HG03457 (cell line): ENCODE data around the gene PADI4.

Experiments used
- ATAC-seq: cut with Tn5 transposase; IDR thresholded peaks from one replicate; pipeline ENCODE4 v1.9.1; 2021; ENCODE audit warnings: moderate number of reproducible peaks; ENCODE audit not compliant: unreplicated experiment

Gene PADI4

DNA sequence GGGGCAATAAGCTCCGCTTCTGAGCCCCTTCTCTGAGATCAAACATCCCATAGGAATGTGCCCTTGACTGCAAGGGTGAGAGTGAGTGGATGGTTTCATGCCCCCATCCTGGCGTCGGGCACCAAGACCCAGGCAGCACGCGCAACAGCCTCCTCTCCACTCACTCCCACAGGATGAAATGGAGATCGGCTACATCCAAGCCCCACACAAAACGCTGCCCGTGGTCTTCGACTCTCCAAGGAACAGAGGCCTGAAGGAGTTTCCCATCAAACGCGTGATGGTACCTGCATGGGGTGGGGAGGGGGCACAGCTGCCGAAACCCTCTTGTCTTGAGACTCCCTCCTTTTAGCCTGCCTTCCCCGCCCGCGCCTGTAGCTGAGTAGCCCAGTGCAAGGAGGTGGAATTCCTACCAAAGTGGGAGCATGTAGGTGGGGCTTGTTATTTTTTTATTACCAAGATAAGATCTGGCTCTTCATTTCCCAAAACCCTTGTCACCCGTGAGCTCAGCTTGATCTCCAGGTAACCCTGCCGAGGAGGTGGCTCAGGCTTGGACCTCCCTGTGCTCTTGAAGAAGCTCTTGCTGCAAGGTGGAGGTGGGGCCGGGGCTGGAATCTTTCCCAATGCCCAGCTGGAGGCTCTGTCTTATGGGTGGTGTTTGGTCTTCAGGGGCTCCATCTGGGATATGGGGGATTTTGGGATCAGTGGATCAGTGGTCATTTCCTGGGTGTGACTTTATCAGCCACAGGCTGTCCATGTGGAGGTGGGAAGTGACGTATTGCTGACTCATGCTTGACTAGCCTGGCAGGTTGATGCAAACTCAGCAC, 40.0 kb downstream of the PADI4 start:
- ATAC-seq = no peak

GRCh38 chr1:17348593-17349234, 40.7 kb downstream of the PADI4 start:
- no peak for ATAC-seq

DNA sequence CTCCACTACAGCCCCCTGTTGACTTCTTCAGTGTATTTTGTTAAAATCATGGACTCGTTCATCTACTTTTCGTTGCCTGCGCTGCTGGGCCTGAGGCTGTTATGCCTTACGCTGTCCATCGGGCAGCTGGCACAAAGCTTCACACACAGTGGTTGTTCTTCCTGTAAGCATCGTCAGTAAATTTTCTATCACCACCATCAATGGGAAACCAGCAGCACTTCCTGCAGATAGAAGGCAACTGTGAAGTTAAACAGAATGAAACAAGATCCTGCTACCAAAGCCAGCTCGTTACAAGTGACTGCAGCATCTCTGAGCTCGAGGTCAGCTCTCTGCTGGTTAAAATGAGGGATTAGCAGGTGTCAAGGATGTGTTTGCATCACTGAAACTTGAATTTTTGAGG, 42.1 kb downstream of the PADI4 start:
- ATAC-seq = no peak

GRCh38 chr1:17350928-17351446, 43.0 kb downstream of the PADI4 start:
- no peak for ATAC-seq

DNA sequence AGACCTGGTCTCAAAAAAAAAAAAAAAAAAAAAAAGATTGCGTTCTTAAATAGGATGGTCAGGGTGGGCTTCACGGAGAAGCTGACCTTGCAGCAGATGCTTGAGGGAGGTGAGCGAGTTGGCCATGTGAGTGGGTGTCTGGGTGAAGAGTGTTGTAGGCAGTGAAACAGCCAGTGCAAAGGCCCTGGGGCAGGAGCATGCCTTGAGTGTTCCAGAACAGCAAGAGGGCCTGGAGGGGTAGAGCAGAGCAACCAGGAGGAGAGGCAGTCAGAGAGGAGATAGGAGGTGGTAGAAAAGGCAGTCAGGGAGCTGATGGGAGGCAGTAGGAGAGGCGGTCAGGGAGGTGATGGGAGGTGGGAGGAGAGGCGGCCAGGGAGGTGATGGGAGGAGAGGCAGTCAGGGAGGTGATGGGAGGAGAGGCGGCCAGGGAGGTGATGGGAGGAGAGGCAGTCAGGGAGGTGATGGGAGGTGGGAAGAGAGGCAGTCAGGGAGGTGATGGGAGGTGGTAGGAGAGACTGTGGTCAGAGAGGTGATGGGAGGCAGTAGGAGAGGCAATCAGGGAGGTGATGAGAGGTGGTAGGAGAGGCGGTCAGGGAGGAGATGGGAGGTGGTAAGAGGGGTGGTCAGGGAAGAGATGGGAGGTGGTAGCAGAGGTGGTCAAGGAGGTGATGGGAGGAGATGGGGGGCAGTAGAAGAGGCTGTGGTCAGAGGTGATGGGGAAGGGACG, 43.8 kb downstream of the PADI4 start:
- no peak for ATAC-seq

- ATAC-seq = no peak
Observed at GRCh38 chr1:17352419-17352909, 44.5 kb downstream of the PADI4 start.

DNA sequence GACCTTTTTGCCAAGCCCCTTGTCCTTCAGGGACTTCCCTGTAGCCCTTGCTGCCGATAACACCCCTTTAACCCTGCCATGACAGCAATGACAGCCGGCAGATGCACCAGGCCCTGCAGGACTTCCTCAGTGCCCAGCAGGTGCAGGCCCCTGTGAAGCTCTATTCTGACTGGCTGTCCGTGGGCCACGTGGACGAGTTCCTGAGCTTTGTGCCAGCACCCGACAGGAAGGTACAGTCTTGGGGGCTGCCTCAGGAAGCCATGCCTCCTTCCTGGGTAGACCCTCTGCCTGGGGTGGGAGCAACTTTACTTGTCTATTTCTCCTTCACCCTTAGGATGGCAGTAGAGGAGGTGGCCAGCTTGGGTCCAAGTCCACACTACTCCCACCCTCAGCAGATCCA, 47.9 kb downstream of the PADI4 start:
- no peak for ATAC-seq

- no peak for ATAC-seq
Observed at GRCh38 chr1:17356387-17357026, 48.5 kb downstream of the PADI4 start.

- ATAC-seq = no peak
Observed at GRCh38 chr1:17358557-17358956, 50.6 kb downstream of the PADI4 start.

DNA sequence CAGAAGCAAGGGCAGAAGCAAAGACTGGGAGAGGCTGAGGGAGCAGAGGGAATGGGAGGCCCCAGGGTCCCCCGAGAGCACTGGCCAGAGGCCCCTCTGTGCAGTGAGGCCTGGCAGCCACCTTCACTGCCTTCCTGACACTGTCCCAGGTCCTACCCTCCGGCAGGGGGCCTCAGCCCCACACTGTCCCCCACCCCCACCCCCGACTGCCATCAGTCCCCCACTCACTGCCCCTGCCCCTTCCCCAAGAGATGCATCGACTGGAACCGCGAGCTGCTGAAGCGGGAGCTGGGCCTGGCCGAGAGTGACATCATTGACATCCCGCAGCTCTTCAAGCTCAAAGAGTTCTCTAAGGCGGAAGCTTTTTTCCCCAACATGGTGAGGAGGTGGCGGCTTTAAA, 51.0 kb downstream of the PADI4 start:
- no peak for ATAC-seq

DNA sequence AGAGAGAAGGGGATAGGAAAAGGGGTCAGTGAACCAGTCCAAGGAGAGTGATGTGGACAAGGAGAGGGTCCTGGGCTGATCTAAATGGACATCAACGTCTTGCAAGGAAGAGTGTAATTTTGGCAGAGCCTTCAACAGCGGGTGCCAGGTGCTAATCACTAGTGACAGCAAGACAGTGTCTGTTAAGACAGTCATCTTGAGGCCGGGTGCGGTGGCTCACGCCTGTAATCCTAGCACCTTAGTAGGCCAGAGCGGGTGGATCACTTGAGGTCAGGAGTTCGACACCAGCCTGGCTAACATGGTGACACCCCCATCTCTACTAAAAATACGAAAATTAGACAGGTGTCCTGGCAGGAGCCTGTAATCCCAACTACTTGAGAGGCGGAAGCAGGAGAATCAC, 51.8 kb downstream of the PADI4 start:
- ATAC-seq = no peak

GRCh38 chr1:17360272-17360956, 52.4 kb downstream of the PADI4 start:
- ATAC-seq = no peak

DNA sequence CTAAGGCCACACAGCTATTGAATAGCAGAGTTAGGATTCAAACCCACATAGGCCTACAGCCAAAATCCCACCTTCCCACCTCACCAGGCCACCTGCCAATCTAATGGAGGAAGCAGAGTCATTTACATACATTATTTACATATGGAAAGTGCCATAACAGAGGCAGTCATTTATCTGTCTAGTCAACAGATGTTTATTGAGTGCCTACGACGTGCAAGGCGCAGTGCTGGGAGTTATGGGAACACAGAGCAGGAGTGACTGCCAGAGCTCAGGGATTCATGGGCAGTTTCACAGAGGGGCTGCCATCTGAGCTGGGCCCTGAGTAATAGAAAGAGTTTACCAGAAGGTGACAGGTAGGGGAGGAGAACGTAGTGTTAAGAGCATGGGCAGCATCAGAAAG, 53.7 kb downstream of the PADI4 start:
- ATAC-seq = no peak

DNA sequence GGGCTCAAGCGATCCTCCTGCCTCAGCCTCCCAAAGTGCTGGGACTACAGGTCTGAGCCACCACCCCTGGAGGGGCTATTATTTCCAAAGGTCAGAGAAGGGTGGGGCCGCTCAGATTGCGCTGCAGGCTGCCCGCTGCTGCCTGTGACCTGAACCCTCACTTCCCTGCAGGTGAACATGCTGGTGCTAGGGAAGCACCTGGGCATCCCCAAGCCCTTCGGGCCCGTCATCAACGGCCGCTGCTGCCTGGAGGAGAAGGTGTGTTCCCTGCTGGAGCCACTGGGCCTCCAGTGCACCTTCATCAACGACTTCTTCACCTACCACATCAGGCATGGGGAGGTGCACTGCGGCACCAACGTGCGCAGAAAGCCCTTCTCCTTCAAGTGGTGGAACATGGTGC, 55.4 kb downstream of the PADI4 start:
- ATAC-seq = no peak

GRCh38 chr1:17363771-17364170, 55.8 kb downstream of the PADI4 start:
- ATAC-seq = no peak

- ATAC-seq = no peak
Observed at GRCh38 chr1:17365293-17365692, 57.3 kb downstream of the PADI4 start.

GRCh38 chr1:17369466-17369865, 61.5 kb downstream of the PADI4 start:
- no peak for ATAC-seq

DNA sequence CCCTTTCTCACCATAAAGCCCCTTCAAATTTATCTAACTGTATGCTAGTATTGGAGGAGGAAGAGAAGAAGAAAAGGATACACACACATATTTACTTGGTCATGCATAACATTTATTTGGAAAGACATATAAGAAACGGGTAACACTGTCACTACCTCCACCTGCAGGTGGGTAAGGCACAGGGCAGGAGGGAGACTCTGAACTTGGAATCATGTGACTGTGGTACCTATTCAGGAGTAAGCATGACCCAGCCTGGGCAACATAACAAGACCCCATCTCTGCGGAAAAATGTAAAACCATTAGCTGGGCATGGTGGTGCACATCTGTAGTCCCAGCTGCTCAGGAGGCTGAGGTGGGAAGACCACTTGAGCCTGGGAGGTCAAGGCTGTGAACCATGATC, 62.6 kb downstream of the PADI4 start:
- no peak for ATAC-seq

DNA sequence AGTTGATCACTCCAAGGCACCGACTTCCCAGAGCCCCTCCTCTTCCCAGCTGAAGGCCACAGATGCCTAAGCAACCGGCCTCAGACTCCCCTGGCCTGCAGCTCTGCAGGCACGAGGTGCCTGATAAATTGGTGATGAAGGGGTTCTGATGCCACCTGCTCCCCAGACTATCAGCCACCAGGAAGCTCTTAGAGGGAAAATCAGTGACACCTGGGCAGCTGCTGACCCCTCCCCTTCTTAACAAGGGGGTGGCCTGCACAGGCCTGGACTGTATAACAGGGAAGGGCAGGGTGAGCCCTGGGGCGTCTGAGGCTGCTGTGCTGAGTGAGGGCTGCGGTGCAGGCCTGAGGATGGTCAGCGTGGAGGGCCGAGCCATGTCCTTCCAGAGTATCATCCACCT, 63.9 kb downstream of the PADI4 start, which contains the start of gene PADI6:
Gene PADI6 (plus strand): TSS at position 301 of the 400 bp plus-strand sequence. CDS start 50 bp downstream, at position 351.
- no peak for ATAC-seq

DNA sequence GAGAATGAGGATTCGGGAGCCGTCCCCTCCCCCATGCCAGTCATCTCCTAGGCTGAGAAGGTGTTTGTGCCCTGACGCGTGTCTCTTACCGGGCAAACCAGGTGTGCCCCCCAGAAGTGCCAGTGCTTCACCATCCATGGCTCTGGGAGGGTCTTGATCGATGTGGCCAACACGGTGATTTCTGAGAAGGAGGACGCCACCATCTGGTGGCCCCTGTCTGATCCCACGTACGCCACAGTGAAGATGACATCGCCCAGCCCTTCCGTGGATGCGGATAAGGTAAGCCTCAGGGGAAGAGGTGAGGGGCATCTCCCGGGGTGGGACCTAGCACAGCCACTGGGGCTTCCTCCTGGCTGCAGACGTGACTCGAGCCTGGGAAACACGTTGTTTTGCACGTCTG, 65.0 kb downstream of the PADI4 start:
- no peak for ATAC-seq
